Activated naive CD4-positive, alpha-beta T cell treated with anti-CD3 and anti-CD28 coated beads, Interleukin-2, amount 10 ng/mL, durations not matched to agents 7 days and 5 days (primary cell): ENCODE data around the gene TAS1R2.

Source experiments
- CTCF ChIA-PET: fragments of 350-600 bp; sonication (Branson Sonifier 250); formaldehyde crosslinking; loops from one replicate; lab custom pipeline; 2021; ENCODE audit warnings: antibody characterized with exemption; lab: Charles Lee
- DNase-seq: peaks from one replicate; pipeline ENCODE4 v3.0.0-alpha.2; 2020
- H3K27ac Mint-ChIP-seq: one replicate; pipeline ENCODE4 v1.8.0; 2021; ENCODE audit warnings: mild to moderate bottlenecking, moderate library complexity, mixed read lengths
- H3K27me3 Mint-ChIP-seq: one replicate; pipeline ENCODE4 v1.8.0; 2021; ENCODE audit warnings: mild to moderate bottlenecking, mixed read lengths
- H3K36me3 Mint-ChIP-seq: one replicate; pipeline ENCODE4 v1.8.0; 2021; ENCODE audit warnings: mixed read lengths
- H3K4me1 Mint-ChIP-seq: one replicate; pipeline ENCODE4 v1.8.0; 2021; ENCODE audit warnings: mixed read lengths
- H3K4me3 Mint-ChIP-seq: one replicate; pipeline ENCODE4 v1.8.0; 2021; ENCODE audit warnings: mild to moderate bottlenecking, moderate library complexity, mixed read lengths
- H3K9me3 Mint-ChIP-seq: one replicate; pipeline ENCODE4 v1.8.0; 2021; ENCODE audit warnings: mixed read lengths

Gene TAS1R2

GRCh38 chr1:18816808-18817207 lies 42.7 kb downstream of the TAS1R2 start:
- Mint-ChIP-seq H3K4me1 (no peaks in the 10 kb centered on the region), H3K36me3 (no peaks in the 10 kb centered on the region), H3K4me3 (no peak overlapping the region), H3K27ac (no peak overlapping the region), H3K27me3 (peaks cover 68% of the 10 kb centered on the region), H3K9me3 (no peaks in the 10 kb centered on the region)
- CTCF ChIA-PET = interaction anchor here (8.1 kb wide), 1 partner anchor 219 kb away, joined by 56 read pairs; no protein-coding TSS in a partner anchor
- no peak for DNase-seq

GRCh38 chr1:18814874-18815531 lies 44.5 kb downstream of the TAS1R2 start:
- H3K27me3 Mint-ChIP-seq = peaks cover 74% of the 10 kb centered on the region
- CTCF ChIA-PET = no interaction called here
- H3K4me3 Mint-ChIP-seq = no peak overlapping the region
- no peaks in the 10 kb centered on the region for H3K36me3 Mint-ChIP-seq
- H3K27ac Mint-ChIP-seq = no peak overlapping the region
- H3K4me1 Mint-ChIP-seq = no peaks in the 10 kb centered on the region
- H3K9me3 Mint-ChIP-seq = no peaks in the 10 kb centered on the region
- no peak for DNase-seq

- Mint-ChIP-seq H3K4me3 (no peak overlapping the region), H3K4me1 (no peaks in the 10 kb centered on the region), H3K9me3 (no peaks in the 10 kb centered on the region), H3K27ac (no peak overlapping the region), H3K36me3 (no peaks in the 10 kb centered on the region), H3K27me3 (peaks cover 73% of the 10 kb centered on the region)
- DNase-seq = no peak
- CTCF ChIA-PET = no interaction called here
Measured at GRCh38 chr1:18814425-18814824, 45.0 kb downstream of the TAS1R2 start.

GRCh38 chr1:18812453-18812939 lies 47.0 kb downstream of the TAS1R2 start:
- DNase-seq = no peak
- Mint-ChIP-seq H3K9me3 (no peaks in the 10 kb centered on the region), H3K4me1 (no peaks in the 10 kb centered on the region), H3K27ac (no peak overlapping the region), H3K36me3 (no peaks in the 10 kb centered on the region), H3K4me3 (no peak overlapping the region), H3K27me3 (peaks cover 69% of the 10 kb centered on the region)
- CTCF ChIA-PET = no interaction called here

- no peaks in the 10 kb centered on the region for H3K36me3 Mint-ChIP-seq
- H3K27me3 Mint-ChIP-seq = peaks cover 63% of the 10 kb centered on the region
- H3K4me3 Mint-ChIP-seq = no peak overlapping the region
- CTCF ChIA-PET = interaction anchor here (1.1 kb wide), 1 partner anchor 8 kb away, joined by 3 read pairs; no protein-coding TSS in a partner anchor
- no peak overlapping the region for H3K27ac Mint-ChIP-seq
- no peaks in the 10 kb centered on the region for H3K9me3 Mint-ChIP-seq
- H3K4me1 Mint-ChIP-seq = no peaks in the 10 kb centered on the region
- DNase-seq = no peak
Measured at GRCh38 chr1:18811733-18812452, 47.6 kb downstream of the TAS1R2 start.

GRCh38 chr1:18809953-18810899 lies 49.2 kb downstream of the TAS1R2 start:
- no peaks in the 10 kb centered on the region for H3K9me3 Mint-ChIP-seq
- H3K36me3 Mint-ChIP-seq = no peaks in the 10 kb centered on the region
- peaks cover 63% of the 10 kb centered on the region for H3K27me3 Mint-ChIP-seq
- H3K27ac Mint-ChIP-seq = no peak overlapping the region
- no peaks in the 10 kb centered on the region for H3K4me1 Mint-ChIP-seq
- no peak for DNase-seq
- H3K4me3 Mint-ChIP-seq = no peak overlapping the region
- CTCF ChIA-PET = no interaction called here

- Mint-ChIP-seq H3K4me3 (no peak overlapping the region), H3K9me3 (no peaks in the 10 kb centered on the region), H3K4me1 (no peaks in the 10 kb centered on the region), H3K36me3 (no peaks in the 10 kb centered on the region), H3K27ac (no peak overlapping the region), H3K27me3 (peaks cover 58% of the 10 kb centered on the region)
- no peak for DNase-seq
- CTCF ChIA-PET = no interaction called here
Measured at GRCh38 chr1:18808550-18808949, 50.9 kb downstream of the TAS1R2 start.

GRCh38 chr1:18807334-18808063 lies 52.0 kb downstream of the TAS1R2 start:
- no peak overlapping the region for H3K4me3 Mint-ChIP-seq

GRCh38 chr1:18805925-18806849 lies 53.3 kb downstream of the TAS1R2 start:
- Mint-ChIP-seq H3K36me3 (no peaks in the 10 kb centered on the region), H3K27me3 (peaks cover 47% of the 10 kb centered on the region), H3K4me3 (no peak overlapping the region), H3K4me1 (no peaks in the 10 kb centered on the region), H3K9me3 (no peaks in the 10 kb centered on the region), H3K27ac (no peak overlapping the region)
- CTCF ChIA-PET = no interaction called here
- DNase-seq = no peak

More at GRCh38 chr1:18807334-18808063, 52.0 kb downstream of the TAS1R2 start:
- Mint-ChIP-seq H3K36me3 (no peaks in the 10 kb centered on the region), H3K27ac (no peak overlapping the region), H3K9me3 (no peaks in the 10 kb centered on the region), H3K27me3 (peaks cover 54% of the 10 kb centered on the region), H3K4me1 (no peaks in the 10 kb centered on the region)
- no peak for DNase-seq
- CTCF ChIA-PET = no interaction called here

- Mint-ChIP-seq H3K36me3 (no peaks in the 10 kb centered on the region), H3K4me1 (no peaks in the 10 kb centered on the region), H3K4me3 (no peak overlapping the region), H3K27me3 (peaks cover 40% of the 10 kb centered on the region), H3K27ac (no peak overlapping the region), H3K9me3 (no peaks in the 10 kb centered on the region)
- CTCF ChIA-PET = no interaction called here
- no peak for DNase-seq
Measured at GRCh38 chr1:18805150-18805879, 54.1 kb downstream of the TAS1R2 start.

- H3K4me3 Mint-ChIP-seq = no peak overlapping the region
- H3K4me1 Mint-ChIP-seq = no peaks in the 10 kb centered on the region
- no peak overlapping the region for H3K27ac Mint-ChIP-seq
- no peaks in the 10 kb centered on the region for H3K9me3 Mint-ChIP-seq
- H3K27me3 Mint-ChIP-seq = peaks cover 28% of the 10 kb centered on the region
- CTCF ChIA-PET = no interaction called here
- DNase-seq = no peak
- H3K36me3 Mint-ChIP-seq = no peaks in the 10 kb centered on the region
Measured at GRCh38 chr1:18803851-18804250, 55.6 kb downstream of the TAS1R2 start.

- DNase-seq = no peak
- Mint-ChIP-seq H3K4me1 (no peaks in the 10 kb centered on the region), H3K9me3 (no peaks in the 10 kb centered on the region), H3K4me3 (no peak overlapping the region), H3K27me3 (peaks cover 24% of the 10 kb centered on the region), H3K27ac (no peak overlapping the region), H3K36me3 (no peaks in the 10 kb centered on the region)
- CTCF ChIA-PET = no interaction called here
Measured at GRCh38 chr1:18803151-18803791, 56.2 kb downstream of the TAS1R2 start.
